HG03520 (cell line): Measurements from ENCODE around the gene GLRX5.
A peak's percentile ranks its signal among the peaks of the same experiment; 100 is the strongest.

Experiments
- ATAC-seq: cut with Tn5 transposase; IDR thresholded peaks from one replicate; pipeline ENCODE4 v1.9.1; 2021; ENCODE audit warnings: mild to moderate bottlenecking, moderate library complexity; ENCODE audit not compliant: unreplicated experiment

GLRX5 gene

GRCh38 chr14:95515596-95516552, 19.0 kb upstream of the GLRX5 start:
- peak; percentile 80 for ATAC-seq

- ATAC-seq, result peak; percentile 26
Observed at GRCh38 chr14:95516554-95517181, 18.2 kb upstream of the GLRX5 start, which contains the start of gene SYNE3. TSS of gene SYNE3 (minus strand) at chr14:95516650. CDS start at chr14:95475821, 40,829 bp downstream.

- no peak for ATAC-seq
Observed at GRCh38 chr14:95518045-95518751, 16.7 kb upstream of the GLRX5 start.

- no peak for ATAC-seq
Observed at GRCh38 chr14:95519699-95520098, 15.2 kb upstream of the GLRX5 start.

GRCh38 chr14:95520346-95520745, 14.5 kb upstream of the GLRX5 start:
- ATAC-seq, result no peak

GRCh38 chr14:95521001-95521400, 13.8 kb upstream of the GLRX5 start:
- ATAC-seq, result no peak

GRCh38 chr14:95522116-95522515, 12.7 kb upstream of the GLRX5 start:
- no peak for ATAC-seq

- ATAC-seq, result no peak
Observed at GRCh38 chr14:95522556-95522955, 12.3 kb upstream of the GLRX5 start.

- ATAC-seq, result no peak
Observed at GRCh38 chr14:95523051-95523814, 11.6 kb upstream of the GLRX5 start.

- ATAC-seq, result no peak
Observed at GRCh38 chr14:95523815-95524448, 10.9 kb upstream of the GLRX5 start.

- ATAC-seq, result no peak
Observed at GRCh38 chr14:95524706-95525512, 9.9 kb upstream of the GLRX5 start.

- ATAC-seq, result no peak
Observed at GRCh38 chr14:95525999-95526398, 8.9 kb upstream of the GLRX5 start.

- ATAC-seq, result no peak
Observed at GRCh38 chr14:95526483-95527386, 8.1 kb upstream of the GLRX5 start.

- ATAC-seq, result no peak
Observed at GRCh38 chr14:95527387-95528002, 7.4 kb upstream of the GLRX5 start.

- no peak for ATAC-seq
Observed at GRCh38 chr14:95529216-95529615, 5.6 kb upstream of the GLRX5 start.

GRCh38 chr14:95530473-95531276, 4.2 kb upstream of the GLRX5 start:
- no peak for ATAC-seq

- ATAC-seq, result no peak
Observed at GRCh38 chr14:95531473-95531872, 3.4 kb upstream of the GLRX5 start.
